Inferior parietal cortex (tissue), 1 donor: ENCODE results near the gene SERPINA6.
A peak's percentile ranks its signal among the peaks of the same experiment; 100 is the strongest.
"Not testable (repeated sequence)": the region's sequence is repeated elsewhere in the genome, so short reads cannot be mapped to it uniquely, and the experiment has no call there.

Source experiments
- DNase-seq: peaks from one replicate; pipeline ENCODE4 v3.0.0-alpha.2; 2016; ENCODE audit errors: extremely low spot score

SERPINA6 gene

DNA sequence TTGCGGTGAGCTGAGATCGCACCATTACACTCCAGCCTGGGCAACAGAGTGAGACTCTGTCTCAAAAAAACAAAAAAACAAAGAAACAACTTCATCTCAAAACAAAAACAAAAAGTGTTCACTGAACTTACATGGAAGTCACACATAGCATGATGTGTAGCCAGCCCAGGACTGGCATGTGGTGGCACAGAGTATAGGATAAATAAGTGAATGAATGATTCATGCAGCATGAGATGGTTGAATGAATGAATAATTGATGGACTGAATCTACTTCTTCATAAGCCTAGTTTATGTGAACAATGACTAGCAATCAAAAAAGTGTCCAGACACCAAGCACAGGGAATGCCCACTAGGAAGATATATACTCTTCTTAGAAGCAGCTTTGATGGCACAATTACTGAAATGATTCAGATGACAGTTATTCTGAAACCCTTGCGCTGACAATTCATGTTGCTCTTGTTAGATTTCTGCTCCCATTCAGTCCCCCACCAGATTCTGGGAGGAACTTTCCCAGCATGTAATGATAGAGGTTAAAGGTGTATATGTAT lies 31.6 kb upstream of the SERPINA6 start:
- no peak for DNase-seq

DNA sequence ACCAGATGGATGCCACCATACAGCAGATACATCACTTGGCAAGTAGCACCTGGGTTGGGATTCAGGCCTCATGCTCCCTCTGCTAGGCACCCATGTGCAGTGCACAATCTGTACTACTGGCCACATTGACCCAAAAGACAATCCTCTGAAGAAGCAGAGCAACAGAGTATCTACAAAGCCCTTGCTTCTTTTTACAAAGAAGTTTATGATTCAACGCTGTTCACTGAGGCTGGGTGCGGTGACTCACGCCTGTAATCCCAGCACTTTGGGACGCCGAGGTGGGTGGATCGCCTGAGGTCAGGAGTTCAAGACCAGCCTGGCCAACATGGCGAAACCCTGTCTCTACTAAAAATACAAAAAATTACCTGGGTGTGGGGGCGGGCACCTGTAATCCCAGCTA lies 31.1 kb upstream of the SERPINA6 start:
- not testable (repeated sequence) for DNase-seq

DNA sequence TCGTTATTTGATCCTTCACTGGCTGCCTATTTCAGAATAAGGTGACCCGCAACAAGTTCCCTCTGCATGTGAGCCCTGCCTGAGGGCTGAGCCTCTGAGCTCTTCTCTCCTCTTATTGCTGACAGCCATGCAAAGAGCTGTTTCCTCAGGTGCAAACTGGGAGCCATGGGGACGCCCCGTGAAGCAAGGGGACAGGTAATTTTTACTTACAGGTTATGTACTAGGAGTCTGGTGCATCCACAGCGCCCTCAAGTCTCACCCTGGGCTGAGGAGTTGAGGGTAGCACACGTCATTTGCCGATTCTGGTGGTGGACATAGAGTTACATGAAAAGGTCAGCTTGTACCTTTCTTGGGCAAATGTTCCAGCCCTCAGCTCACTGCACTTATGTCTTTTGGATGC lies 26.1 kb upstream of the SERPINA6 start:
- DNase-seq = no peak

DNA sequence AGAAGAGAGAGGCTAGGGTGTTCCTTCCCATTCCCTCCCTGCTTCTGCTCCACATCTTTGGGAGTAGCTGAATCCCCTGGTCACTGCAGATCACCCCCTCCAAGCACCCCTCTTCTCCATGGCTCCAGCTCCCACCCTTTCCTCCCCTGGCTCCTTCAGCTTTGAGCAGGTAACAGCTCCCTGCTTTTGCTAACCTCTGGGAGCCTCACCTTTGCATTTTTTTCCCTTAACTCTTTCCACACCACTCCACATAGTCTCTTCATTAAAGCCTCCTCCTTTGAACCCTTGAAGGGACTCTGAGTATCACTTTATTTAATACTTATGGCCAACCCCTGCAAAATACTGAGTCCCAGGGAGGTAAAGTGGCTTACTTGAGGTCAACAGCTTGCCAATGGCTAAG lies 25.7 kb upstream of the SERPINA6 start:
- no peak for DNase-seq

DNA sequence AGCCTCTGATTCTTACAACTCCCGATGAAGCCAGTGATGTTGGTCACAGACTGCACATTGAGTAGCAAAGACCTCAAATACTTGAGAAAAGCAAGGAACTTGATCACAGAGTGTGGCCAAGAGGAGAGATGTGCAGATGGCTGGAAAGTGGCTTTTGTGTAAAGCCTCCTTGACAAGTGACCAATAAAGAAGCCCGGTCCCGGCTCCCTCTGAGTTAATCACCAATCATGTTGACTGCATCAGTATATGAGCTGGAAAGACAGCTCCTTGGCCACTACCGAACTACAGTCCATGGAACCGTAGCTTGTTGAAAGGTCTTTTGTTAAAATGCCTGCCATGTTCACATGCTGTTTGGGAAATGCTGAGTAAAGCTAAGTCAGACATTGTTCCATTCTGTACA lies 23.7 kb upstream of the SERPINA6 start:
- no peak for DNase-seq

DNA sequence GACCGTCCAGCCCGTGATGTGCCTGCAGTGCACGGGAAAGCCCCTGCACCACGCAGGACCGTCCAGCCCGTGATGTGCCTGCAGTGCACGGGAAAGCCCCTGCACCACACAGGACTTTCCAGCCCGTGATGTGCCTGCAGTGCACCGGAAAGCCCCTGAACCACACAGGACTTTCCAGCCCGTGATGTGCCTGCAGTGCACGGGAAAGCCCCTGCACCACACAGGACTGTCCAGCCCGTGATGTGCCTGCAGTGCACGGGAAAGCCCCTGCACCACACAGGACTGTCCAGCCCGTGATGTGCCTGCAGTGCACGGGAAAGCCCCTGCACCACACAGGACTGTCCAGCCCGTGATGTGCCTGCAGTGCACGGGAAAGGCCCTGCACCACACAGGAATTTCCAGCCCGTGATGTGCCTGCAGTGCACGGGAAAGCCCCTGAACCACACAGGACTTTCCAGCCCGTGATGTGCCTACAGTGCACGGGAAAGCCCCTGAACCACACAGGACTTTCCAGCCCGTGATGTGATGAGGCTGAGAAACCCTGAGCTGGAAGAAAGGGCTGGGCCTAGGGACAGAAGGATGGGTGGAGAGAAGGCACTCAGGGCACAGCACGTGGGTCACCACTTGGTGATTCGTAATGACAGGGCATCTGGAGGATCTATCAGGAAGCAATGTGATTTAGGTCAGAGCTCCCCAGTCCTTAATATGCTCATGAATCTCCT lies 23.1 kb upstream of the SERPINA6 start:
- DNase-seq = not testable (repeated sequence)

DNA sequence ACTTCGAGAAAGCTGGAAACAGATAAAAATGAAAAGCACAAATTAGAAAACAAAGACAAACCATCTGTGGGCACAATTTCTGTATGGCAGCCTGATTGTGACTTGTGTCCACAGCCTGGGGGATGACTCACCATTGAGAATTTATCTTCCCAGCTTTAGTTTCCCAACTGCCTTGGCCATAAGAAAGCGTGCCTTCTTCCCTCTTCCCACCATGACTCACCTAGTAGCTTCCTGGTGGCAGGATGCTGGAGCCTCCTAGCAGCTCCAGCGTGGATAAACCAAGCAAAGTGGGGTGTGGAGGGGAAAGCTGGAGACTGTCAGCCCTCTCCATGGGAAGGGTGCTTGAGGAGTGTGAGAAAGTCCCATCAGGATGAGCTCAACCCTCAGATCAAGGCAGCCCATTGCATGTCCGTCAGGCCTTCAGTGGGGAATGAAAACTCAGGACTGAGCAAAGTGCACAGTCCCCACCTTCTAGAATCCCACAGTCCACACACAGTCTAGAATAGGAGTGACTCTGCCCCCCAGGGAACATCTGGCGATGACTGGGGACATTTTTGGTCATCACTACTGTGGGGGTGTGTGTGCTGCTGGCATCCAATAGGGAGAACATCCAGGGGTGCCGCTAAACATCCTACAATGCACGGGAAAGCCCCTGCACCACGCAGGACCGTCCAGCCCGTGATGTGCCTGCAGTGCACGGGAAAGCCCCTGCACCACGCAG lies 22.4 kb upstream of the SERPINA6 start:
- peak; percentile 27 for DNase-seq

DNA sequence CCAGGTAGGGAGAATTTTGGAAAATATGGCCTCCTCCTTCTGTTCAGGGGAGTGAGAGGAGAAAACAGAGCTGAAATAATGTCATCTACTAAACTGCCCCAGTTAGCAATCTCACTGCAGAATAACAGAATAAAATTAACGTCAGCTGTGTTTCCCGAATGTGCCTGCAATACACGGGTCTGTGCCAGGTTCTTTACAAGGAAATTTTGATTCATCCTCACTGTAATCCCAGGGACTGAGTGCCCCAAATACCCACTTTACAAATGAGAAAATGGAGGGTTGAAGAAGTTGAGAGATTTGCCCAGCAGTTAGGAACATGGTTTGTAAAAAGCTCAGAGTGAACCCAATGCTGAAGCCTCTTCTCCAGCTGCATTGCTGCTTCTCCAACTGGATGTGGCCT lies 21.3 kb upstream of the SERPINA6 start:
- DNase-seq = no peak

DNA sequence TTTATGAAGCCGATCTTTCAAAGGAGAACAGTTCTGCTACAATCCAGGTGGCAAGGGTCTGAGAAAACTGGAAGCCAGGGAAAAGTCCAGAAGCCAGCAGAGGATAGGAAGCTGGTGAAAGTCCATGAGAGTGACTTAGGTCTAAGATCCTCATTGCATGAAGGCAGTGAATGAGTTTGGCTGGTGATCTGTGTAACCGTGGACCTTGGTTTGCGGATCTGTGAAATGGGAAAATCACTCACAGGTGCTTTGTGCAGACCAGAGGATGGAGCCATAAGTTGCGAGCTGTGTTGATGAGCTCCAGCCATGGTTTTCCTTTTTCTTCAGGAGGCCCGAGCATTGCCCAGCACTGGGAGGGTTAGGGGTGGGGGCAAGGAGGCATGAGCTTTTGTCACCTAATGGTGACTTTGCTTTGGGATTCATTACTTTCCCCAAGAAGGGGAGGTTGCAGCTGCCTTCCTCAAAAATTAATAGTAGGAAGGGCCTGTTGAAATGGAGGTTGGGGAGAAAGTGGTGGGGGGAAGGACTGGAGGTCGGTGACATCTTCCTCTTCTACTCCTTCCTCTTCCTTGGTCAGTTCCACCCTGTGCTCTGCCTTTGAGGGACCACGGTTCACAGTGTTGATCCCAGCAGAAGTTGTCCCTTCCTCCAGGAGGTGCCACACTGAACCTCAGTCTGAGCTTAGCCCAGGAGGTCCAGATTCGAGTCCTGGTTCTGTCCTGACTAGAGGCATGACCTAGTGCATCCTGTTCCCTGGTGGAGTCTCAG lies 20.3 kb upstream of the SERPINA6 start:
- no peak for DNase-seq

DNA sequence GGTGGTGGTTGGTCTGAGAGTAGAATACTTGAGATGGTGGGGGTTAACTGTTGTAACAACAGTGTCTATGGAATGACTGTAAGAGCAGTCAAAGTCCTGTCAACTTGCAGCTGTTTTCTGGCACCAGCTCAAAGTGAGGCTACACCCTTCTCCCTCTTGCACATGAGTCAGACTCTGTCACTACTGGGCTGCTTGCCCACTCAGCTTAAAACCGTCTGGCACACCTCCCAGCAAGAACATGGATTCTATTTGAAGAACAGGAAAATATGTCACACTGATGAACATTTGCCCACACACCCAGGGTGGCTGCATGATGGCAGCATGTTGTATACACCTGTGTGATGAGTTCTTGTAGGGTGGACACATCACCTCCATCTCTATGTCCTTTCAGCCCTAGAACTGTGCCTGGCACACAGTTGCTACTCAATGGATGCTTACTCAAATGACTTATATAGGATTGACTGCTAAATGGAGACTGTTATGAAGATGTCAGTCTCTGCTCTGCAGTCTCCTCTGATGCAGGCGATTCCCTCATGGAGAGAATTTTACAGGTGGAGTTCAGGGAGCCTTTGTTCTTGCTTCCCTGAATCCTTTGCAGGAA lies 19.3 kb upstream of the SERPINA6 start:
- DNase-seq = peak; percentile 72

DNA sequence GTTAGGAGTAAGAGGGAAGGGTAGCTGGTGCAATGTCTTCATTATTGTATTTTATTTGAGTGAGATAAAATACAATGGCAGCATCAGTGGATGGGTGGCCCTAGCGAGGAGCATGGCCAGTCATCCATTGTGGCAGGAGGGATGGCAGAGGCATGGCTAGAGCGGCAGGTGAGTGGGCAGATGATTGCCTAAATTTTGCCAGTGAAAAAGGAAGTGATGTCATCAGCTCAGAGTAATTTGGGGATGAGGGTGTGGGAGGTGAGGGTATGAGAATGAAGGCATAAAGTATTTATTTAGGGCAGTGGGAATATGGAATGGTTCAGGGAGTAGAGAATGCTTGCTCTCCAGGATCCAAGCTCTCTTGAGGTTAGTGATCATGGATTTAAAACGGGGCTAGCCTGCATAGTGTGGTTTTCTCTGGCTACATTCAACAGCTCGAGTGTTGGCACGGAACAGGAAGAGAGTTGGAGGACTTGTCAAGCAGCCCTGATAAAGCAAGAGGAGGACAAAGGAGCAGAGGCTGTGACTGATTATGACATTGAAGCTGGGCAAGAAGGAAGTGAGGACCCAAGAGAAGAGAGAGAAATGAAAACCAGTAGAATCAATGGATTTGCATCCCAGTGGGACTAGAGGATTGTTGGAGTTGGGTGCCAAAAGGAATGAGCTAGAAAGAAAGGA lies 18.7 kb upstream of the SERPINA6 start:
- peak; percentile 19 for DNase-seq

DNA sequence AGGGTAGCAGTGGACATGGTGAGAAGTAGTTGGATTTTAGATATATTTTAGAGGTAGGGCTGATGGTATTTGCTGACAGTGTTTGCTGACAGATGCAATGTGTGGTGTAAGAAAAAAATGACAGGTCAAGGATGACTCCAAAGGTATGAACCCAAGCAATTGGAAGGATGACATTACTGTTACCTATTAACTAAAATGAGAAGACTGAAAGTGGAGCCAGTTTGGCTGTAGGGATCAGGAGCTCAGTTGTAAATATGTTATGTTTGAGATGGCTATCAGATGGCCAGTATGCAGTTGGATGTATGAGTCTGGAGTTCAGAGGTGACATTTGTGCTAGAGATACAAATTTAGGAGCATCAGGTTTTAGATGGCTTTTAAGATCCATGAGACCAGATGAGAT lies 17.4 kb upstream of the SERPINA6 start:
- no peak for DNase-seq

DNA sequence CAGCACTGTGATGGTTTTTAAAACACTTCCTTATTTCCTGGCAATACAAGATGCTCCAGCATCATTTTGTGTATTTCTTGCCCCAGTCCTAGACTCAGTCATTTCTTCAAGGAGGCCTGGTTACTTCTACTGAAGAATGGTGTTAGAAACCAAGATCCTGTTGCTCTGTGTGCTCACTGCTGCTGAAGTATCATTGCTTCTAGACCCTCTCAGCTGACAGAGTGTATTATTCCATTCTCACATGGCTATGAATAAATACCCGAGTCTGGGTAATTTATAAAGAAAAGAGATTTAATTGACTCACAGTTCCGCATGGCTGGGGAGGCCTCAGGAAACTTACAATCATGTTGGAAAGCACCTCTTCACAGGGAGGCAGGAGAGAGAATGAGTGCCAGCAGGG lies 14.9 kb upstream of the SERPINA6 start:
- no peak for DNase-seq

DNA sequence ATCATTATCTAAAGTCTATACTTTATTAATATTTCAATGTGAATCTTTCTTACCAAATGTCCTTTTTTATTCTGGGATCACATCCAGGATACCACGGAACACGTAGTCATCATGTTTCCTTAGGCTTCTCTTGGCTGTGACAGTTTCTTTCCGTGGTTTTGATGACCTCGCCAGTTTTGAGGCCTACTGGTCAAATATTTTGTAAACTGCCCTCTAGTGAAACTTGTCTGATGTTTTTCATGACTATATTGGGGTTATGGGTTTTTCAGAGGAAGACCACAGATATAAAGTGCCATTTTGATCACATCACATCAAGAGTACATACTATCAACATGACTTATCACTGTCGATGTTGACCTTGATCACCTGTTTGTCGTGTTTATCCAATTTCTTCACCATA lies 14.1 kb upstream of the SERPINA6 start:
- no peak for DNase-seq

DNA sequence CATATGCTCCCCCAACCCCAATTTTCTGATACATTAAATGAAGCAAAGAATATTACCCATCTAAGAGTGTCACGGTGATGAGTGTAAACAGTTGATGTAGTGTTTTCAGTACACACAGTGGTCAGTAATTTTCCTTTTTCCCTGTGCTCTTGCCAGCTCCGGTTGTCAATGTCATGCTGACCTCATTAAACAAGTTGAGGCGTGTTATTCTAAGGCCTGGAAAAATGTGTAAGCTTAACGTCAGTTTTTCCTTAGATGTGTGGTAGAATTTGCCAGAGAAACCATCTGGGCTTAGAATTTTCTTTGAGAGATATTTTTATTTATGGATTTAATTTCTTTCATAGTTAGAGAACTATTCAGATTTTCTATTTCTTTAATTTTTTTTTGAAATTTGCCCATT lies 11.7 kb upstream of the SERPINA6 start:
- DNase-seq = no peak

DNA sequence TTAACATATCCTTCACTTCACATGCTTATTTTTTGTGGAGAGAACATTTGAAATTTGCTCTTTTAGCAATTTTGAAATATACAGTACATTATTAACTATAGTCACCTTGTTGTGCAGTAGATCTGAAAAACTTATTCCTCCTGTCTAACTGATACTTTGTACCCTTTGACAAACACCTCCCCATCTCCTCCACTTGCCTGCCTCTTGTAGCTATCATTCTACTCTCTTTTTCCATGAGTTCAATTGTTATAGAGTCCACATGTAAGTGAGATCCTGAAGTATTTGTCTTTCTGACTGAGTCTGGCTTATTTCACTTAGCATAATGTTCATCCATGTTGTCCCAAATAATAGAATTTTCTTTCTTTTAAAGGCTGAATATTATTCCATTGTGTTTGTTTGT lies 9.5 kb upstream of the SERPINA6 start:
- DNase-seq = no peak

DNA sequence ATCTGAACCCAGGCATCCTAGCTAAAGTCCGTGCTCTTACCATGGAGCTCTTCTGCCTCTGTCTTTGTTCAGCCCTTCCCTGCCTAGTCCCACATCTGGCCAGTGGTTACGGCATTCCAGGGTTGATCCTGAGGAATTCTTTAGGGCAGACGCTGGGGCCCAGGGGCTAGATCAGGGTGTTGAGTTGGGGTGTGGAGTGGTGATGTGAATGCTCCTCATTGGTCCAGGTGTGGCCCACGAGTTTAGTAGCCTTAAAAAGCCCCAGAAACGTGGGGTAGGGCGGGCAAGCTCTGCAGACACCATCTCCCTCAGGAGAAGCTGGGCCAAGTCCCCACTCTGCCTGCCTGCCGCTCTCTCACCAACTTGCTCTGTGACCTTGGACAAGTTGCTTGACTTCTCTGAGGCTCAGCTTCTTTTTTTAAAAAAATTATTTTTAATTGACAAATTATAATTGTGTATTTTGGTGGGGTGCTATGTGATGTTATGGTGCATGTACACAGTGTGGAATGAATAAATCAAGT lies 9.0 kb upstream of the SERPINA6 start:
- DNase-seq = no peak

DNA sequence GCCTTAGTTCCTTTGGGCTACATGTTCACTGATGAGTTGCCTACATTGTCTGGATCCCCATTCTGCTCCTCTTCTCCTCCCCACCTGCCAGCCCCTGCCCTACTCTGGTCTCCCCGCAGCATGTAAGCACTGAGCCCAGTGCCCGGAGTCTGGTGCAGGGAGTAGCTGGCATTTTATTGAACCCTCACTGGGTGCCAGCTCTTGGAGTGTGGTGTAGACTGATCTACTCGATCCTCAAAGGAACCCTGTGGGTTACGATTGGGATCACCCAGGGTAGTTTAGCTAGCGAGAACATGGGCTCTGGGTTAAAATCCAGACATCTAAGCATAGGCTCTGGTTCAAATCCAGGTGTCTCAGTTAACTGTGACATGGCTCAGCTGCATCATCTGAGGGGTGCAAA lies 8.3 kb upstream of the SERPINA6 start:
- no peak for DNase-seq

DNA sequence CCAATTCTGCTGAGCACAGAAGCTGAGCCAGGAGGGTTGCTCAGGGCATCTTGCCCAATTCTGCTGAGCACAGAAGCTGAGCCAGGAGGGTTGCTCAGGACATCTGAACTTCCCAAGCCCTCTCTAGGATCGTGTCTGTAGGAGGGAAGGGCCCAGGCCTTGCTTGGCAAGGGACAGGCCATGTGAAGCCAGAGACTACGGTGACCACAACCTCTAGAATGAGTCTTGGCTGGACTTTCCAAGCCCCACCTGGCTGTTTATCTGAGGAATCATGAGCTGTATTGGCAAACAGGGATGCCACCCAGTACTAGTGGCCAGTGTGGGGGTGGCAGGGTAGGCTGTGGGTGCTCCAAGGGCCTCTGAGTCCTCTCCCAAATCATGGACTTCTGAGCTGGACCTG lies 7.7 kb upstream of the SERPINA6 start:
- no peak for DNase-seq

DNA sequence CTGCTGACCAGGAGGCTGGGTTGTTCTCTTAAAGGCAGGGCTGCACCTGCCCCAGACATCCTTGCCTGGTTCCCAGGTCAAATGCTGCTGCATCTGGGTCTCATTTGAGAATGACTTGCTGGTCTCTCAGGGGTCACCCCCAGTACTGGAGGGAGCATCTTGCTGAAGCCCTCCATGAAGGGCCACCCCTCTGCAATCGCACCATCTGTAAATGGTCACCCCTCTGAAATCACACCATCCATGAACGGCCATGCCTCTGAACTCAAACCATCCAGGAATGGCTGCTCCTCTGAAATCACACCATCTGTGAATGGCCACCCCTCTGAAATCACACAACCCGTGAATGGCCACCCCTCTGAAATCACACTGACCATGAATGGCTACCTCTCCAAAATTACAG lies 7.3 kb upstream of the SERPINA6 start:
- DNase-seq = no peak

DNA sequence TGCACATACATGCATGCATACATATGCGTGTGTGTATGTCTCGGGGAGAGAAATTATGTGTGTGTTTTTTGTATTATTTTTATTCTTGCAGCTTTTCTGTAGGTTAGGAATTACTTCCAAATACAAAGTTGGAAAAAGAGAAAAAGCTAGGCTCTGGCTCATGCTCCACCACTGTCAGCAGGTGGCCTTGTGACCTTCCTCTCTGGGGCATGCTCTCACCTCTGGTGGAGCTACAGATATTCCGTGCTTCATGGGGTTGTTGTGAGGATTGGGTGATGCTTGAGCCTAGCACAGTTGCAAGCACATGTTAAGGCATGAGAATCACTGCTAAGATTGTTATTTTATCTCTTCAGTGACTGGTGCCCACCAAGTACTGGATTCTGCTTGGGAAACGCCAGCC lies 6.7 kb upstream of the SERPINA6 start:
- DNase-seq = no peak
